ENCODE data around the gene MEIS3. TPM values are rescaled to one million over a fixed set of nuclear protein-coding genes. Genes with fewer than 3 reads are reported as not detected.

The MEIS3 gene
- polyA plus RNA-seq, 3 donors: not detected

GRCh38 chr19:47444388-47444821, 25.1 kb upstream of the MEIS3 start:
- H3K36me3 Mint-ChIP-seq: peaks cover 6 to 12% of the 10 kb centered on the region in 2 donors
- Histone ChIP-seq H3K9me3 (replicated peaks in 1 of 2; ENCODE audit: control insufficient read depth in 1 of 2, insufficient read depth in 1 of 2, low read length in 2 of 2) (peaks cover 10 to 24% of the 10 kb centered on the region in 2 donors), H4K20me1 (ENCODE audit: insufficient read depth, low read length) (no peaks in the 10 kb centered on the region), H3K9ac (ENCODE audit: insufficient read depth, low read length, poor library complexity, severe bottlenecking) (no peak overlapping the region), H3K4me2 (replicated peaks; ENCODE audit: extremely low read depth, low read length, poor library complexity, severe bottlenecking) (no peak overlapping the region), H3K36me3 (replicated peaks in 1 of 2; ENCODE audit: control insufficient read depth in 1 of 2, insufficient read depth in 2 of 2, low read length in 2 of 2) (no peaks in the 10 kb centered on the region), H3K4me3 (replicated peaks in 1 of 3; ENCODE audit: low read depth in 2 of 3, low read length in 3 of 3) (no peak overlapping the region), H3K27ac (ENCODE audit: low read depth in 1 of 2, low read length in 2 of 2) (no peak overlapping the region), H2AFZ (ENCODE audit: insufficient read depth, low read depth, low read length, poor library complexity, severe bottlenecking) (no peak overlapping the region), H3K79me2 (ENCODE audit: insufficient read depth, low read length) (no peaks in the 10 kb centered on the region), H3K27me3 (ENCODE audit: control insufficient read depth in 2 of 2, insufficient read depth in 2 of 2, low read length in 2 of 2) (peaks cover 37 to 69% of the 10 kb centered on the region in 2 donors), H3K4me1 (ENCODE audit: control insufficient read depth in 1 of 2, insufficient read depth in 2 of 2, low read length in 2 of 2) (peaks cover 15 to 25% of the 10 kb centered on the region in 2 donors)
- H3K27ac Mint-ChIP-seq: no peak overlapping the region
- intact Hi-C loops (cut with micrococcal nuclease): no loop called here
- no peak for DNase-seq
- H3K9me3 Mint-ChIP-seq: peaks cover 13 to 27% (median 22%) of the 10 kb centered on the region in 7 donors
- H3K4me3 Mint-ChIP-seq: peak overlapping the region in 1 of 2 donors; percentile 87
- no peak for TF ChIP-seq CTCF (IDR thresholded peaks at IDR 0.05)
- peaks cover 70 to 82% (median 71%) of the 10 kb centered on the region in 3 donors for H3K27me3 Mint-ChIP-seq (ENCODE audit: low read depth in 3 of 3)
- 21% methylated on average over 17 of the region's 22 CpGs for WGBS (ENCODE audit: insufficient coverage)
- peaks cover 19% of the 10 kb centered on the region for H3K4me1 Mint-ChIP-seq

- peaks cover 15 to 25% of the 10 kb centered on the region in 2 donors for H3K4me1 ChIP-seq (ENCODE audit: control insufficient read depth in 1 of 2, insufficient read depth in 2 of 2, low read length in 2 of 2)
- 64% methylated on average over 12 of the region's 12 CpGs for WGBS (ENCODE audit: insufficient coverage)
- Mint-ChIP-seq H3K27me3 (ENCODE audit: low read depth in 3 of 3) (peaks cover 62 to 76% (median 62%) of the 10 kb centered on the region in 3 donors), H3K9me3 (peaks cover 12 to 27% (median 20%) of the 10 kb centered on the region in 7 donors), H3K36me3 (peaks cover 6 to 12% of the 10 kb centered on the region in 2 donors), H3K4me1 (peaks cover 19% of the 10 kb centered on the region), H3K27ac (peak overlapping the region in 1 of 7 donors; percentile 47), H3K4me3 (peak overlapping the region in 1 of 2 donors; percentile 43)
- H3K9ac ChIP-seq (ENCODE audit: insufficient read depth, low read length, poor library complexity, severe bottlenecking): no peak overlapping the region
- H3K36me3 ChIP-seq (replicated peaks in 1 of 2; ENCODE audit: control insufficient read depth in 1 of 2, insufficient read depth in 2 of 2, low read length in 2 of 2): no peaks in the 10 kb centered on the region
- no peak for TF ChIP-seq CTCF (IDR thresholded peaks at IDR 0.05)
- peaks cover 10 to 24% of the 10 kb centered on the region in 2 donors for H3K9me3 ChIP-seq (replicated peaks in 1 of 2; ENCODE audit: control insufficient read depth in 1 of 2, insufficient read depth in 1 of 2, low read length in 2 of 2)
- H4K20me1 ChIP-seq (ENCODE audit: insufficient read depth, low read length): no peaks in the 10 kb centered on the region
- no peak overlapping the region for H2AFZ ChIP-seq (ENCODE audit: insufficient read depth, low read depth, low read length, poor library complexity, severe bottlenecking)
- no peak overlapping the region for H3K4me2 ChIP-seq (replicated peaks; ENCODE audit: extremely low read depth, low read length, poor library complexity, severe bottlenecking)
- H3K27me3 ChIP-seq (ENCODE audit: control insufficient read depth in 2 of 2, insufficient read depth in 2 of 2, low read length in 2 of 2): peaks cover 31 to 59% of the 10 kb centered on the region in 2 donors
- no peak overlapping the region for H3K27ac ChIP-seq (ENCODE audit: low read depth in 1 of 2, low read length in 2 of 2)
- H3K79me2 ChIP-seq (ENCODE audit: insufficient read depth, low read length): no peaks in the 10 kb centered on the region
- intact Hi-C loops (cut with micrococcal nuclease): no loop called here
- DNase-seq: no peak
- H3K4me3 ChIP-seq (replicated peaks in 1 of 3; ENCODE audit: low read depth in 2 of 3, low read length in 3 of 3): no peak overlapping the region
These were observed 24.0 kb upstream of the MEIS3 start for GRCh38 chr19:47443331-47443730.
